Heart left ventricle (tissue), 16 donors: ENCODE measurements around the gene SLC6A18. TPM values are rescaled to one million over a fixed set of nuclear protein-coding genes. Genes with fewer than 3 reads are reported as not detected.
A peak's percentile ranks its signal among the peaks of the same experiment; 100 is the strongest.

Source experiments
- ATAC-seq, 4 donors: fragments of 200-7000 bp; cut with Tn5 transposase; one replicate each; pipeline ENCODE4 v1.9.1; 2020 to 2022; ENCODE audit warnings: moderate library complexity in 4 of 4, mild to moderate bottlenecking in 3 of 4, moderate number of reproducible peaks in 1 of 4
- DNase-seq, 5 donors: peaks; one replicate each; pipeline ENCODE4 v3.0.0-alpha.2; 2020
- H3K27ac ChIP-seq, 12 donors: fragments of 200-600 bp; sonication (generic) in 4 of 12; one replicate each; pipeline versions ENCODE4 v1.5.0 to v1.8.0; 2016 to 2022; ENCODE audit warnings: mild to moderate bottlenecking in 2 of 12
- H3K27me3 ChIP-seq, 9 donors: fragments of 200-600 bp; sonication (generic) in 2 of 9; one replicate each; pipeline versions ENCODE4 v1.5.1 to v1.8.0; 2016 to 2022; ENCODE audit warnings: mild to moderate bottlenecking in 3 of 9
- H3K36me3 ChIP-seq, 9 donors: fragments of 200-600 bp; sonication (generic) in 2 of 9; one replicate each; pipeline versions ENCODE4 v1.5.0 to v1.8.0; 2018 to 2022; ENCODE audit warnings: mild to moderate bottlenecking in 2 of 9
- H3K4me1 ChIP-seq, 12 donors: fragments of 200-600 bp; sonication (generic) in 4 of 12; one replicate each; pipeline versions ENCODE4 v1.5.0 to v1.8.0; 2016 to 2022; ENCODE audit warnings: mild to moderate bottlenecking in 3 of 12
- H3K4me3 ChIP-seq, 12 donors: fragments of 200-600 bp; sonication (generic) in 4 of 12; one replicate each; pipeline versions ENCODE4 v1.5.0 to v1.8.0; 2017 to 2022; ENCODE audit warnings: mild to moderate bottlenecking in 9 of 12, moderate library complexity in 4 of 12
- H3K9me3 ChIP-seq, 12 donors: fragments of 200-600 bp; sonication (generic) in 4 of 12; one replicate each; pipeline versions ENCODE4 v1.5.0 to v1.8.0; 2016 to 2022; ENCODE audit warnings: mild to moderate bottlenecking in 1 of 12
- CTCF ChIP-seq, 12 donors: fragments of 200-600 bp; sonication (generic) in 4 of 12; IDR thresholded peaks; one replicate each; pipeline versions ENCODE4 v1.5.0 to v1.8.0; 2018 to 2022; ENCODE audit warnings: antibody characterized with exemption in 12 of 12, mild to moderate bottlenecking in 5 of 12
- POLR2A ChIP-seq, 2 donors: fragments of 450-650 bp; IDR thresholded peaks; one replicate each; pipeline ENCODE4 v1.6.1; 2017; ENCODE audit warnings: antibody characterized with exemption in 2 of 2, mild to moderate bottlenecking in 2 of 2, moderate library complexity in 2 of 2
- WGBS, 4 donors: extraction: QIAGEN DNeasy Blood & Tissue Kit in 2 of 4; methylation state at CpG; one replicate each; pipeline versions ENCODE4 v1.1.5 to v1.1.7; 2013 to 2018; 5-methylcytosine and 5-hydroxymethylcytosine counted together
- intact Hi-C, 10 donors: fragments of 100-400 bp; cut with DNase I; formaldehyde crosslinking; loops; one replicate each; pipeline versions ENCODE4 v1.11.1 to v1.14.2; 2022
- polyA plus RNA-seq, 2 donors: library from polyadenylated mRNA; stranded (reverse); fragments of 200-250 nt; gene quantifications; one replicate each; pipeline ENCODE4 v1.2.3, GENCODE V29; 2013
- total RNA-seq, 9 donors: library from RNA; depleted of rRNA in 2 of 9; stranded (reverse); fragments of >200 nt in 2 of 9; fragmentation: NEBNext Ultra II Directional in 3 of 9; extraction: Animal tissue kit (Norgen Biotek cat#: 25700) in 3 of 9; gene quantifications; one replicate each; pipeline versions ENCODE4 v1.1.0 to v1.2.4, GENCODE V29; 2016 to 2023
- donor health status: ischemic (EF 13 %, LVEDD 7.1; RV severe dilation, severe dysfunction).
- donor health status: healthy with polysubstance abuse.
- donor health status: DM: no; HTN: yes; CAD: no.
- donor health status: DM: no; HTN: no; CAD: no.
- donor health status: ischemic (EF 25% LVEDD 6.9; RV normal size, moderate dysfunction).
- donor health status: ischemic (EF 25% LVEDD 5.7; RV mildly dilated, moderate dysfunction).
- donor health status: healthy.
- donor health status: DM: yes; HTN: yes; CAD: no.
- donor health status: ischemic (EF 35%, LVEDD 5.7; RV mildly dilated, moderate dysfunction).
- donor health status: nonischemic (EF 11% LVEDD 7.7; RV severe dilation, severe dysfunction).
- donor health status: DM: yes; HTN: yes; CAD: no.
- donor health status: PGD.
- donor health status: ischemic (EF 29% LVEDD 5.4; RV normal size, mild dysfunction).
- donor health status: nonischemic (EF 23%, LVEDD 6.1; RV moderate dilation, normal function).

The SLC6A18 gene
- total and polyA plus RNA-seq, 11 donors = not detected

- Histone ChIP-seq H3K27me3 (peaks cover 0 to 5% (median 0%) of the 10 kb centered on the region in 9 donors), H3K4me1 (no peaks in the 10 kb centered on the region), H3K9me3 (no peaks in the 10 kb centered on the region), H3K4me3 (no peak overlapping the region), H3K27ac (no peak overlapping the region), H3K36me3 (no peaks in the 10 kb centered on the region)
- ATAC-seq = no peak
- intact Hi-C loops = no loop called here
- WGBS, 4 donors = 90 to 93% (median 92%) methylated on average over 20 to 23 of the region's 23 CpGs
- peak in 1 of 5 donors; percentile 25 for DNase-seq
- TF ChIP-seq CTCF (IDR thresholded peaks at IDR 0.05) = no peak
- no peak for TF ChIP-seq POLR2A (IDR thresholded peaks at IDR 0.05)
Observed at GRCh38 chr5:1215320-1216096, 9.7 kb upstream of the SLC6A18 start.

DNA sequence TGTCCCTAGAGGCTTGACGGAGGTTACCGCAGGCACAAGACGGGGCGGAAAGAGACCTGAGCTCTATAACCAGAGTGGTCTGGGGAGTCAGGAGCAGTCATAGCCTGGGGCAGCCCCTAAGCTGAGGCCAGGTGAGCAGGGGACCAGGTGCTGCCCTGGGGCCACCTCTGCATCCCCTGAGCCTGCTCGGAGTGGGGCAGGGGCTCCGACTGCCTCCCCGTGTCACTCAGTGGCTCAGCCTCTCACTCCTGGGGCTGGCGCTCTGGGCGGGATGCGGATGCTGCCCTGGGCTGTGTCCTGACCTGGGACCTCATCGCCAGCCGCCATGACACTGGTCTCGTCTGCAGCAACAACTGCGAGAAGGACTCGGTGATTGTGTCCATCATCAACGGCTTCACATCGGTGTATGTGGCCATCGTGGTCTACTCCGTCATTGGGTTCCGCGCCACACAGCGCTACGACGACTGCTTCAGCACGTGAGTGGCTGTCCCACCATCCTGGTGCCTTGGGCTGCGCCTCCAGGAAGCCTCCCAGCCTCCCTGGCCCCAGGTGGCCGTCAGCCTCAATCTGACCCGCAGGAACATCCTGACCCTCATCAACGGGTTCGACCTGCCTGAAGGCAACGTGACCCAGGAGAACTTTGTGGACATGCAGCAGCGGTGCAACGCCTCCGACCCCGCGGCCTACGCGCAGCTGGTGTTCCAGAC is 8.8 kb upstream of the SLC6A18 start:
- intact Hi-C loops = no loop called here
- Histone ChIP-seq H3K4me1 (no peaks in the 10 kb centered on the region), H3K27me3 (peaks cover 0 to 5% (median 0%) of the 10 kb centered on the region in 9 donors), H3K9me3 (no peaks in the 10 kb centered on the region), H3K27ac (no peak overlapping the region), H3K36me3 (no peaks in the 10 kb centered on the region), H3K4me3 (no peak overlapping the region)
- ATAC-seq = no peak
- DNase-seq = peak in 2 of 5 donors; percentile 9 to 40
- 92 to 95% (median 93%) methylated on average over 38 of the region's 38 CpGs for WGBS, 4 donors
- TF ChIP-seq POLR2A (IDR thresholded peaks at IDR 0.05) = no peak
- TF ChIP-seq CTCF (IDR thresholded peaks at IDR 0.05) = no peak

- TF ChIP-seq POLR2A (IDR thresholded peaks at IDR 0.05) (no peak), CTCF (IDR thresholded peaks at IDR 0.05) (no peak)
- no peaks in the 10 kb centered on the region for H3K4me1 ChIP-seq
- 84 to 86% (median 85%) methylated on average over 10 to 18 of the region's 18 CpGs for WGBS, 4 donors
- no peaks in the 10 kb centered on the region for H3K36me3 ChIP-seq
- no peak for ATAC-seq
- H3K27ac ChIP-seq = no peak overlapping the region
- H3K4me3 ChIP-seq = no peak overlapping the region
- peak in 2 of 5 donors; percentile 2 to 21 for DNase-seq
- no peaks in the 10 kb centered on the region for H3K9me3 ChIP-seq
- intact Hi-C loops = no loop called here
- H3K27me3 ChIP-seq = peaks cover 0 to 5% (median 0%) of the 10 kb centered on the region in 9 donors
Observed at GRCh38 chr5:1216918-1217295, 8.3 kb upstream of the SLC6A18 start.

DNA sequence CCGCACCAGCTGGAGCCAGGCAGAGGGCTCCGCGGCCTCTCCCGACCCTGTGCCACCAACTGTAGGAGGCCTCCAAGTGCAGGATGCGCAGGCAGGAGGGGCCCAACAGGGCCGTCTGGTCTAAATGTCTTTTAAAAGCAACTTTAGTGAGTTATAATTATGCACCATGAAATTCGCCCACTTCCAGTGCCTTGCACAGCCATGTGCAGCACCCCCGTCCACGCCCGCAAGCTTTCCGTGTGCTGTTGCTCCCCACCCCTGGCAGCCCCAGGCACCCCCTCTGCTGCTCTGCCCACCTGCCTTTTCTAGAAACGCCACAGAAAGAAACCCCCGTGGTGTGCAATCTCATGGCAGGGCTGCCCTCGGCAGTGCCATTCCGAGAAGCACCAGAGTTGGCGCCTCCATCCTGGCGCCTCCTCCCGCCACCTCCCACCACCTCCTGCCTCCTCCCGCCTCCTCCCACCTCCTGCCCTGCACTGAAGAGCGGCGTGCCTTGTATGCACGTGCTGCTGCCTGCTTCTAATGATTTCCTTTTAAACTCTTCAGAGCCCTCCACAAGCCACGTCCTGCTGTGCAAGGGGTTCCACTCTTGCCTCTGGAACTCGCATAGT is 7.5 kb upstream of the SLC6A18 start:
- TF ChIP-seq POLR2A (IDR thresholded peaks at IDR 0.05) (no peak), CTCF (IDR thresholded peaks at IDR 0.05) (no peak)
- DNase-seq = no peak
- Histone ChIP-seq H3K27ac (no peak overlapping the region), H3K27me3 (peaks cover 0 to 5% (median 0%) of the 10 kb centered on the region in 9 donors), H3K36me3 (no peaks in the 10 kb centered on the region), H3K4me1 (no peaks in the 10 kb centered on the region), H3K9me3 (no peaks in the 10 kb centered on the region), H3K4me3 (no peak overlapping the region)
- 52 to 57% (median 54%) methylated on average over 20 to 24 of the region's 24 CpGs for WGBS, 4 donors
- intact Hi-C loops = no loop called here
- ATAC-seq = no peak
